ENCODE data around the gene DHH. TPM values are rescaled to one million over a fixed set of nuclear protein-coding genes. Genes with fewer than 3 reads are reported as not detected.
"Not testable (repeated sequence)": the region's sequence is repeated elsewhere in the genome, so short reads cannot be mapped to it uniquely, and the experiment has no call there.

The DHH gene
- total RNA-seq, 1 donor from 2014 or later, result 1.5 TPM

GRCh38 chr12:49069507-49070346, 24.9 kb downstream of the DHH start, which contains the start of gene RHEBL1:
RHEBL1 (minus strand) TSS chr12:49069979; CDS start chr12:49069785, 194 bp downstream.
- DNase-seq (ENCODE audit: extremely low spot score in 2 of 2), result peak in 1 of 2 donors; percentile 98
- TF ChIP-seq CTCF (IDR thresholded peaks at IDR 0.05) (peak in 2 of 3 experiments; percentile 2 to 18), POLR2AphosphoS5 (IDR thresholded peaks at IDR 0.05; ENCODE audit: insufficient read depth in 1 of 2, low read depth in 1 of 2) (peak; percentile 81 to 98), POLR2A (IDR thresholded peaks at IDR 0.05) (no peak)
- peak within 1 kb of the TSS; percentile 59 for H3K4me3 ChIP-seq
- peaks cover 13% of the 10 kb centered on the region for H3K4me1 ChIP-seq
- H3K9me3 ChIP-seq, result no peaks in the 10 kb centered on the region
- H3K27me3 ChIP-seq, result no peaks in the 10 kb centered on the region
- intact Hi-C loops (cut with DNase I), result loop anchor here (10.0 kb wide), 1 partner anchor 55 kb away; no protein-coding TSS in a partner anchor
- no peaks in the 10 kb centered on the region for H3K36me3 ChIP-seq
- peak within 1 kb of the TSS; percentile 72 for H3K27ac ChIP-seq

GRCh38 chr12:49068879-49069506, 25.6 kb downstream of the DHH start:
- peaks cover 13% of the 10 kb centered on the region for H3K4me1 ChIP-seq
- intact Hi-C loops (cut with DNase I), result loop anchor here (10.0 kb wide), 1 partner anchor 56 kb away; no protein-coding TSS in a partner anchor
- no peaks in the 10 kb centered on the region for H3K36me3 ChIP-seq
- no peaks in the 10 kb centered on the region for H3K9me3 ChIP-seq
- H3K27ac ChIP-seq, result peak overlapping the region; percentile 72
- H3K4me3 ChIP-seq, result peak overlapping the region; percentile 59
- no peaks in the 10 kb centered on the region for H3K27me3 ChIP-seq
- DNase-seq (ENCODE audit: extremely low spot score in 2 of 2), result no peak
- TF ChIP-seq POLR2A (IDR thresholded peaks at IDR 0.05) (no peak), POLR2AphosphoS5 (IDR thresholded peaks at IDR 0.05; ENCODE audit: insufficient read depth in 1 of 2, low read depth in 1 of 2) (no peak), CTCF (IDR thresholded peaks at IDR 0.05) (no peak)

- intact Hi-C loops (cut with DNase I), result loop anchor here (10.0 kb wide), 1 partner anchor 59 kb away; no protein-coding TSS in a partner anchor
Observed at GRCh38 chr12:49066120-49066519, 28.5 kb downstream of the DHH start.

GRCh38 chr12:49064767-49065152, 29.8 kb downstream of the DHH start:
- DNase-seq (ENCODE audit: extremely low spot score in 2 of 2), result no peak
- Histone ChIP-seq H3K36me3 (no peaks in the 10 kb centered on the region), H3K27me3 (no peaks in the 10 kb centered on the region), H3K4me1 (peaks cover 17% of the 10 kb centered on the region), H3K27ac (no peak overlapping the region), H3K9me3 (no peaks in the 10 kb centered on the region), H3K4me3 (no peak overlapping the region)
- TF ChIP-seq POLR2AphosphoS5 (IDR thresholded peaks at IDR 0.05; ENCODE audit: insufficient read depth in 1 of 2, low read depth in 1 of 2) (no peak), POLR2A (IDR thresholded peaks at IDR 0.05) (no peak), CTCF (IDR thresholded peaks at IDR 0.05) (no peak)
- intact Hi-C loops (cut with DNase I), result loop anchor here (10.0 kb wide), 1 partner anchor 60 kb away; no protein-coding TSS in a partner anchor

More at GRCh38 chr12:49066120-49066519, 28.5 kb downstream of the DHH start:
- no peak for DNase-seq (ENCODE audit: extremely low spot score in 2 of 2)
- Histone ChIP-seq H3K4me3 (no peak overlapping the region), H3K9me3 (no peaks in the 10 kb centered on the region), H3K27me3 (no peaks in the 10 kb centered on the region), H3K36me3 (no peaks in the 10 kb centered on the region), H3K27ac (no peak overlapping the region), H3K4me1 (peaks cover 21% of the 10 kb centered on the region)
- no peak for TF ChIP-seq POLR2AphosphoS5 (IDR thresholded peaks at IDR 0.05; ENCODE audit: insufficient read depth in 1 of 2, low read depth in 1 of 2)

GRCh38 chr12:49061916-49062315, 32.7 kb downstream of the DHH start:
- H3K27me3 ChIP-seq; H3K4me3 ChIP-seq; H3K27ac ChIP-seq; H3K36me3 ChIP-seq; DNase-seq (ENCODE audit: extremely low spot score in 2 of 2); H3K9me3 ChIP-seq: not testable (repeated sequence)
- H3K4me1 ChIP-seq, result peaks cover 34% of the 10 kb centered on the region
- intact Hi-C loops (cut with DNase I), result loop anchor here (10.0 kb wide), 1 partner anchor 63 kb away; no protein-coding TSS in a partner anchor

Data from vagina (tissue), 2 donors.